ENCODE data around the gene JMJD1C. TPM values are rescaled to one million over a fixed set of nuclear protein-coding genes. Genes with fewer than 3 reads are reported as not detected.
"Not testable (repeated sequence)": the region's sequence is repeated elsewhere in the genome, so short reads cannot be mapped to it uniquely, and the experiment has no call there.

JMJD1C gene
- total RNA-seq, 6 experiments from 2014 or later, result 29.0 to 36.7 (median 32.8) TPM

- Mint-ChIP-seq H3K9me3 (no peaks in the 10 kb centered on the region), H3K27me3 (ENCODE audit: insufficient read depth) (no peaks in the 10 kb centered on the region; the same call in 1 of the 2 replicates), H3K27ac (no peak overlapping the region), H3K36me3 (ENCODE audit: low read depth) (peaks cover 20% of the 10 kb centered on the region), H3K4me3 (no peak overlapping the region), H3K4me1 (ENCODE audit: low read depth) (peaks cover 55% of the 10 kb centered on the region)
- TF ChIP-seq CTCF (IDR thresholded peaks at IDR 0.05), result no peak
- DNase-seq, result no peak
These were observed 81.8 kb downstream of the JMJD1C start for GRCh38 chr10:63384001-63384400.

- no peak for TF ChIP-seq CTCF (IDR thresholded peaks at IDR 0.05)
- Mint-ChIP-seq H3K36me3 (ENCODE audit: low read depth) (peaks cover 14% of the 10 kb centered on the region), H3K9me3 (no peaks in the 10 kb centered on the region), H3K27ac (no peak overlapping the region), H3K27me3 (ENCODE audit: insufficient read depth) (no peaks in the 10 kb centered on the region; the same call in 1 of the 2 replicates), H3K4me3 (no peak overlapping the region), H3K4me1 (ENCODE audit: low read depth) (peaks cover 47% of the 10 kb centered on the region)
- DNase-seq, result no peak
These were observed 82.6 kb downstream of the JMJD1C start for GRCh38 chr10:63383141-63383540.

- Mint-ChIP-seq H3K9me3 (no peaks in the 10 kb centered on the region), H3K27ac (no peak overlapping the region), H3K4me1 (ENCODE audit: low read depth) (peaks cover 49% of the 10 kb centered on the region), H3K4me3 (no peak overlapping the region), H3K36me3 (ENCODE audit: low read depth) (peaks cover 16% of the 10 kb centered on the region), H3K27me3 (ENCODE audit: insufficient read depth) (no peaks in the 10 kb centered on the region)
- no peak for TF ChIP-seq CTCF (IDR thresholded peaks at IDR 0.05)
- DNase-seq, result no peak
These were observed 83.7 kb downstream of the JMJD1C start for GRCh38 chr10:63382066-63382465.

GRCh38 chr10:63377305-63377661, 88.5 kb downstream of the JMJD1C start:
- Mint-ChIP-seq H3K36me3 (ENCODE audit: low read depth) (peaks cover 32% of the 10 kb centered on the region), H3K27ac (peak overlapping the region; percentile 90), H3K4me3 (peak overlapping the region; percentile 88), H3K4me1 (ENCODE audit: low read depth) (peaks cover 46% of the 10 kb centered on the region)
- not testable (repeated sequence) for H3K27me3 Mint-ChIP-seq (ENCODE audit: insufficient read depth); DNase-seq; H3K9me3 Mint-ChIP-seq

GRCh38 chr10:63376560-63377304, 89.0 kb downstream of the JMJD1C start:
- Mint-ChIP-seq H3K27me3 (ENCODE audit: insufficient read depth) (peaks cover 2% of the 10 kb centered on the region; the same call in 1 of the 2 replicates), H3K4me3 (peak overlapping the region; percentile 88), H3K4me1 (ENCODE audit: low read depth) (peaks cover 44% of the 10 kb centered on the region), H3K9me3 (no peaks in the 10 kb centered on the region), H3K27ac (peak overlapping the region; percentile 90), H3K36me3 (ENCODE audit: low read depth) (peaks cover 32% of the 10 kb centered on the region)
- peak; percentile 21; the same call in 1 of the 2 replicates for TF ChIP-seq CTCF (IDR thresholded peaks at IDR 0.05)
- DNase-seq, result peak; percentile 87

- DNase-seq, result no peak
- no peaks in the 10 kb centered on the region for H3K9me3 Mint-ChIP-seq
- peaks cover 37% of the 10 kb centered on the region for H3K4me1 Mint-ChIP-seq (ENCODE audit: low read depth)
- peaks cover 26% of the 10 kb centered on the region for H3K36me3 Mint-ChIP-seq (ENCODE audit: low read depth)
- H3K27me3 Mint-ChIP-seq (ENCODE audit: insufficient read depth), result peaks cover 2% of the 10 kb centered on the region; the same call in 1 of the 2 replicates
- peak overlapping the region; percentile 88 for H3K4me3 Mint-ChIP-seq
- peak overlapping the region; percentile 90 for H3K27ac Mint-ChIP-seq
- no peak for TF ChIP-seq CTCF (IDR thresholded peaks at IDR 0.05)
These were observed 89.9 kb downstream of the JMJD1C start for GRCh38 chr10:63375859-63376258.
